Subcutaneous adipose tissue (tissue), 4 donors: ENCODE measurements around the gene KCND1. TPM values are rescaled to one million over a fixed set of nuclear protein-coding genes. Genes with fewer than 3 reads are reported as not detected.

ENCODE experiments used
- total RNA-seq, 4 donors: library from RNA; depleted of rRNA; stranded (reverse); fragments of >200 nt; gene quantifications; one replicate each; pipeline ENCODE4 v1.1.0, GENCODE V29; 2016
- TF ChIP-seq, protein P1 (sequence below): fragments of 450-650 bp; IDR thresholded peaks from one replicate; pipeline ENCODE4 v1.5.1; 2016; ENCODE audit warnings: low read depth, mild to moderate bottlenecking, control low read depth, antibody characterized with exemption, moderate library complexity

Gene KCND1
- total RNA-seq, 4 donors from 2014 or later, result 0.49 to 1.7 (median 1.1) TPM

DNA sequence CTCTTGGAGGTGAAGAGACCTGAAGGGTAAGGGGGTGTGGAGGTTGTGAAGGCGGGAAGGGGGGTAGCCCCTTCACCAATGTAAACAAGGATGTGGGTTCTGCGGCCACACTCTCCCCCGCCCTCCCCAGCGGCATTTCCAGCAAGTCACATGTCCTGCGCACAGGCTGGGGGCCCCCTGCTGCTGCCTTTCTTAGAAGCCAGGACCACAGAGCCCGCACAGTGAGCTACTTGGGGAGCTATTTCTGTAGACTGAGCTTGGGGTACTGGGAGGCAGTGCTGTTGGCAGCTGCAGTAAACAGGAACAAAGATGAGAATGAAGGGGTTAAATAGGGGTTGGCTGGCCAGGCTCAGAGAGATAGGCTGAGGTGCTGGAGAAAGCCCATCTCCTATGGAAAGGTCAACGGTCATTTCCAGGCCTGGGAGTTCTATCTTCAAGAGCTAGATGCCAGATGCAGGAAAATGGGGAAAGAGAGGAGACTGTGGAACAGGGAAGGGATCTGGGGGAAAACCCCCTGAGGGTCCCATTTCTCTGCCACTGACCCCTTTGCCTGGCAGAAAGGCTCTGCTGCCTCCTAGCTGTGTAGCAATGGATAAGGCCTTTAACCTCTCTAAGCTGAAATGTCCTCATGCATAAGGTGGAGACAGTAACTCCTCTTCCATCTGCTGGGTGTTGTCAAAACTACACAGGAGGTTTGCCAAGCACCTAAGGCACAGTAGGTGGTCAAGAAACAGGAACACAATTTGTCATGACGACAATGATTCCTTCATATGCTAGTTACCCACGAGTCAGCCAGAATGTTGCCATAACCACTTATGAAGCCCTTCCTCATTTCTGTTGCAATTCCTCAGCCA is 34.4 kb downstream of the KCND1 start:
- TF ChIP-seq, protein P1, sequence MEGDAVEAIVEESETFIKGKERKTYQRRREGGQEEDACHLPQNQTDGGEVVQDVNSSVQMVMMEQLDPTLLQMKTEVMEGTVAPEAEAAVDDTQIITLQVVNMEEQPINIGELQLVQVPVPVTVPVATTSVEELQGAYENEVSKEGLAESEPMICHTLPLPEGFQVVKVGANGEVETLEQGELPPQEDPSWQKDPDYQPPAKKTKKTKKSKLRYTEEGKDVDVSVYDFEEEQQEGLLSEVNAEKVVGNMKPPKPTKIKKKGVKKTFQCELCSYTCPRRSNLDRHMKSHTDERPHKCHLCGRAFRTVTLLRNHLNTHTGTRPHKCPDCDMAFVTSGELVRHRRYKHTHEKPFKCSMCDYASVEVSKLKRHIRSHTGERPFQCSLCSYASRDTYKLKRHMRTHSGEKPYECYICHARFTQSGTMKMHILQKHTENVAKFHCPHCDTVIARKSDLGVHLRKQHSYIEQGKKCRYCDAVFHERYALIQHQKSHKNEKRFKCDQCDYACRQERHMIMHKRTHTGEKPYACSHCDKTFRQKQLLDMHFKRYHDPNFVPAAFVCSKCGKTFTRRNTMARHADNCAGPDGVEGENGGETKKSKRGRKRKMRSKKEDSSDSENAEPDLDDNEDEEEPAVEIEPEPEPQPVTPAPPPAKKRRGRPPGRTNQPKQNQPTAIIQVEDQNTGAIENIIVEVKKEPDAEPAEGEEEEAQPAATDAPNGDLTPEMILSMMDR, result no peak

DNA sequence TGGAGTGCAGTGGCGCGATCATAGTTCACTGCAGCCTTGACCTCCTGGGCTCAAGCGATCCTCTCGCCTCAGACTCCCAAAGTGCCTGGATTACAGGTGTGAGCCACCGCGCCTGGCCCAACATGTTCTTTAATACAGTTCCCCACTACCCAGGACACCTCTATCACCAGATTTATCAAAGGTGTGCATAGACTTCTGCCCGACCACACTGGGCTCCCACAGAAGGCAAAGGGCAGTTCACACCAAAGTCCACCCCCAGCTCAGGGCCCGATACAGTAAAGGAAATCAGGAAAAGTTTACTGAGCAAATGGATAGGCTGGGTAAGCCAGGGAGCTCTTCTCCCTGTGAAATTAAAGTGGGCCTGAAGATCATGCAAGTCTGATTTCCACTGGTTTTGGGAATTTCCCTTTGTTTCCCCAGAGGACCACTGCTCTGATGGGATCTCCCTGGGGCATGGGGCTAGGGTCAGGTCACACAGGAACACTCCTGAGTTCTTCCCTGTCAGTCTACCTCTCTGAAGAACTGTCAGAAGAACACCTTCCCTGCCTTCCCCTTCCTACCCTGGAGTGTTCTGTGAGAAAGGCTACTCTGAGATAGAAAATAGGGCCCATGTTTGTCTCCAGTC is 35.1 kb downstream of the KCND1 start:
- TF ChIP-seq, protein P1, result no peak

DNA sequence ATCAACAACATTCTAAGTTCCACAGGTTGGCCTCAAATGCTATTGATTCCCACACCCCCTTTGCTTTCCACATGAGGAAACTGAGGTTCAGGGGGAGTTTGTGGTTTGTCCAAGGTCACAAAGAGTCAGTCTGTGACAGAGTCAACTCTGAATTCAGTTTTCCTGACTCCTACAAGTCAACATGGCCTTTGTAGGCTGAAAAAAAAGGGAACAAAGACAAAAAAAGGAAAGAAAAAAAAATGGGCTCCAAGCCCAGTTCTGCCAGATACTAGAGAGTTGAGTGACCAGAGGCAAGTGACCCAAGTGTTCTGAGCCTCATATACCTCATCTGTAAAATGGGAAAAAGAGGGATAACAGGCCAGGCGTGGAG is 36.4 kb downstream of the KCND1 start:
- TF ChIP-seq, protein P1, result no peak

DNA sequence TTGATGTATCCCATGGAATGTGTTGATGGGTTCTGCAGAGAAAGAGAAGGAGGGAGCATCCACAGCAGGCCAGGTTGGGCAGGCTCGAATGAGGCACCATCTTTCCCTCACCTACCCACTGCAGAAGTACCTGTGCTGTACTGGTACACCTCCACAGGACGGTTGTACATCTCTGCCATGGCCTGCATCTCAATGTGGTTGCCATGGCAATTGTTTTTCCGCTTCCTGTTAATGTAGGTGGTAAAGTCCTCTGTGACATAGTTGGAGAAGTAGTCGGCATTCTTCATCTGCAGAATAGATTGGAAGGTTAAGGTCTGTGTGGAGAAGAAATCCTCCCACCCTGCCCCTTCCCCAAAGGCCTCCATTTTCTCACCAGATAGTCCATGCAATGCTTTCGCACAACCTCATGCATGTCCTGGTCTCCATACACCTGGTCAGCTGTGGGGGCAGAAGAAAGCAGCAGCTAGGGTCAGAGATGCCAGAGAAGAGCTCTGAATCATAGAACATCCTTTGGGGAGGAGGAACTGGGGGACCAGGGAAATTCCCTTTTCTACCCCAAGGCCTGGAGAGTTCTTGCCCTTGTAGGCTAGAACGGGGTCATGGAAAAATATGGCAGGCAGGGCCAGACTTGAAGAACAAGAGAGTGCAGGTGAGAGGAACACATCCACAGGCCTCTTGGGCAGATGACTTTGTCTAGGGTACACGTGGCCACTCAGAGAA is 36.9 kb downstream of the KCND1 start:
- TF ChIP-seq, protein P1, result no peak

DNA sequence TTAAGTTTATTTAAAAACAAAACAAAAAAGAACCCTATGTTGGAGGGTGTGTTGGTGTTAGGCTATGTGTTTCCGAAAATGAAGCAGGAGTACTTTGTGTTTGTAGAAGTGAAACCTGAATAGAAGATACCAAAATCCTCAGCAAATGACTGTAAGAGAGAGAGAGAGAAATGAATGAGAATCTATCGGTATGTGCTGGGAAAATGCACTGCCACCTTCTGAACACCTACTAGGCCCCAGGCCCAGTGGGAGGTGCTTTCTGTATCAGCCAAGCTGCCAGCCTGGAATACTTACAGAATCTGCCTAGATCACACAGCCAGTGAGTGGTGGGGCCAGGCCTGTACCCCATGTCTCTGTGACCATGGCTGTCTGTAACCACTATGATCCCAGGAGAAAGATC is 37.9 kb downstream of the KCND1 start:
- TF ChIP-seq, protein P1, result no peak

DNA sequence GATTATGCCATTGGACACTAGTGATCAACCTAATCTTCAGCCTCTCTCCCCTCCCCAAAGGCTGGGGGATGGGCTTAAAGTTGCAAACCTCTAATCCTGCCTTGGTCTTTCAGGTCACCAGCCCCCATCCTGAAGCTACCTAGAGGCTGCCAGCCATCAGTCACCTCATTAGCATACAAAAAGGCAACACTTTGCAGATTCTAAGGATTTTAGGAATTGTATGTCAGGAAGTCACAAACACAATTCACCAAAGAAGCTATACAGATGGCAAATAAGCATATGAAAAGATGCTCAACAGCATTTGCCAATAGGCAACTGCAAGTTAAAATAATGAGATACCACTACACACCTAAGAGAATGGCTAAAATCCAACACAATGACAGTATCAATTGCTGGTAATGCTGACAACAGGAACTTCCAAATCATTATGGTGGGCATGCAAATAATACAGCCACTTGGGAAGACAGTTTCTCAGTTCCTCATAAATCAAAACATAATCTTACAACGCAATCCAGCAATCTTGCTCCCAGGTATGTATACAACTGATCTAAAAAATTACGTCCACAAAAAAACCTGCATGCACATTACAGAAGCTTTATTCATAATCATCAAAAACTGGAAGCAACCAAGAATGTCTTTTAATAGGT is 43.8 kb downstream of the KCND1 start:
- TF ChIP-seq, protein P1, result no peak

DNA sequence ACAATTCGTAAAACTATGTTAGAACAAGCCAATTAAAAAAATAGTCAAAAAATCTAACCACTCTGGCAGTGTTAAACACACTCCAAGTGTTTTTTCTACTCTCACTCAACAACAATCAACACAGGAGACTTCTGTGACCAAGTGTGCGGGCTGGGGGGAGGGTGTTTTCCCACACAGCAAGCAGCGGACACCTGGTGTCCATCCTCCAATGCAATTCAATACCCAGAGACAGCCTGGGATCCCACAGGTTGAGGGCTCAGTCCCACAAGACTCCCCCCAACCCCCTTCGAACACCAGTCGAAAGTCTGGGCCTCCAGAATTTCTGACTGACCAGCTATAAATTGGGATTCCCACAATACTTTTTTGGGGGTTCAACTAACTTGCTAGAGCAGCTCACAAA is 44.5 kb downstream of the KCND1 start:
- TF ChIP-seq, protein P1, result no peak
